GM04503 (cell line): ENCODE results near the gene FPGS.
"Not testable (repeated sequence)": the region's sequence is repeated elsewhere in the genome, so short reads cannot be mapped to it uniquely, and the experiment has no call there.

Experiments
- DNase-seq: peaks from one replicate; pipeline ENCODE4 v3.0.0-alpha.2; 2012; ENCODE audit warnings: low read depth

Gene FPGS

DNA sequence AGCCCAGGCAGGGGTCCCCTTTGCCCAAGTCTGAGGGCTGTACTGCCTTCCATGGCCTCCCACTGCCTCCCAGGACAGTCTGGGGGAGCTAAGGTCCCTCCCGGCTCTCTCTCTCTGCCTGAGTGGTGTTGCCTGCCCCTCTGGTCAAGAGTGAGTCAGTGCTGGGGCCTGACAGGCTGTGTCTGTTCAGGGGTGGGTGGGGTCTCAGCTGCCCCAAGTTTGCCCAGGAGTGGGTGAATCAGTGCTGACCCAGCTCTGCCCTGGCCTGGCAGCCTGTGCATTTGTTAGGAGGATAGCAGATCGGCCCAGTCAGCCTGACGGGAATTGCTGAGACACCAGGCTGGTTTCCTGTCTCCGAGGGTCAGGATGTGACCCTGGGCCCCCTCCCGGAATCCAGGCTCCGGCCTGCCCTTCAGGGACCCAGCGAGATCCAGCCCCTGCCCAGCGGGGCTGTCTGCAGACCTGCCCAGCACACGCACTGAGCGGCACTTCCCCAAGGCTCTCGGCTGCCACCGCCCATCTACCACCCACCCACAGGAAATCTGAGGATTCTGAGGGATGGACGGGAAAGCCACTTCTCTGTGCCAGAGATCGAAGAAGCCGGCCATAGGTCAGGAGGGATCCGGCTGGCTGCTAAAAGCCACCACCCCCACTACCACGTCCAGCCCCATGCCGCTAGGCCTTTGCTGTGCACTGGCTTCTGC, 35.8 kb downstream of the FPGS start:
- peak; percentile 94 for DNase-seq

DNA sequence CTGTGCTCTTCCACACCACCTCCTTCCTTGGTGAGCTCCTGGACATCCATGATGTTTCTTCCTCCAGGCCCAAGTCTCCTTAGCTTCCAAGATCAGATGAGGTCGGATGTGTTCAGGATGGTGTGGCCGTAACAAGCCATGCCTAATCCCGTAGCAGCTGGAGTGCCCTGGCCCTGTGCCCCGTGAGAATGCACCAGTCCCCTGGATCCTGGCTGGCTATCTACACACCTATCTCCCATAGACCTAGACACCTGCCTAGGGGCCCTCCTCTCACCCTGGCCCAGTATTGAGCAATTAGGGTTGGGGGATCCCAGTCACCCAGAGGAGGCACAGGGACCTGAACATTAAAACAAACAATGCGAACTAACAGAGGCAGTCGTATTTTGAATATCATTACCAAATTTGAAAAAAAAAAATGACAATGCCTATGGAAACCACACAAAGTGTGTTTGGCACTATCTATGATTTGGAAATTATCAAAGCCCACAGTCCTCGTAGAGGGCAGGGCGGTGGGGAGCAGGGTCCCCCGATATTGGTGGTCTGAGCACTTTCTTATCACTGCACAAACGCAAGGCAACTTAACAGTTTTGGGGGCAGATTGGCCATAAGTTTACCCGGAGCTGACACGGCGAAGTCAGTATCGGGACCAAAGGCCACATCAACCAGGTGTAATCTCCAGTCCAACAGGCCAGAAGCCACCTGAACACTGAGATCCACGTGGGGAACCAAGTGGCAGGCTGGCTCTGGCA, 38.6 kb downstream of the FPGS start:
- no peak for DNase-seq

DNA sequence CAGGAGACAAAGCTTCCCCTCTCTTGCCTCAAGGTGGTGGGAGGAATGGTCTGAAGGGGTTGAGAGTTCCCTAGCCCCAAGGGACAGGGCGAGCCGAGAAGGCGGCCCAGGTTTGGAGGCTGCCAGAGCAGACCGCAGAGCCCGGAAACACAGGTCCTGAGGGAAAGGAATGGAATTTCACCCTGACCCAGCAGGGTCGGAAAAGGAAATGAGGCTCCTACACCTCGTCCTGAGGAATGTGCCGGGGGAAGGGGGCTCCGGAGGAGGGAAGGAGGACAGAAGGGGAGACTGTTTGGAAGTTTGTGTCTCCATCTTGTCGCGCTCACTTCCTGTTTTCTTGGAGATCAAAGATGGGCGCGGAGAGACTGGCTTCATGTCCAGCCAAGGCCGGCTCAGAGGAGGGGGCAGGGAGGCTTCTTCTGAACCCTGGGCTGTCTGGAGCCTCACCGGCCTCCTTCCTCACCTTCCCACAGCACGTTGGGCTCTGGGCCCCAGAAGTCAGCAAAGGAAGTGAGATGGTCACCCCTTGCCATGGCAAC, 42.2 kb downstream of the FPGS start:
- DNase-seq, result no peak

DNA sequence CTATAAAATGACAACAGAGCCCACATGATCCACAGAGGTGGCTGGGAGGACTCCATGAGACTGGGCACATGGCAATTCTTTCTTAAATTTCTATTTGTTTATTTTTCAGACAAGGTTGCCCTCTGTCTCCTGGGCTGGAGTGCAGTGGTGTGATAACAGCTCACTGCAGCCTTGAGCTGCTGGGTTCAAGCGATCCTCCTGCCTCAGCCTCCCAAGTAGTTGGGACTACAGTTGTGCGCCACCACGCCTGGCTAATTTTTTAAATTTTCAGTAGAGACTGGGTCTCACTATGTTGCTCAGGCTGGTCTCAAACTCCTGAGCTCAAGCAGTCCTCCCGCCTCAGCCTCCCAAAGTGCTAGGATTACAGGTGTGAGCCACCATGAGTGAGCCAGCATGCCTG, 42.9 kb downstream of the FPGS start:
- DNase-seq, result not testable (repeated sequence)

DNA sequence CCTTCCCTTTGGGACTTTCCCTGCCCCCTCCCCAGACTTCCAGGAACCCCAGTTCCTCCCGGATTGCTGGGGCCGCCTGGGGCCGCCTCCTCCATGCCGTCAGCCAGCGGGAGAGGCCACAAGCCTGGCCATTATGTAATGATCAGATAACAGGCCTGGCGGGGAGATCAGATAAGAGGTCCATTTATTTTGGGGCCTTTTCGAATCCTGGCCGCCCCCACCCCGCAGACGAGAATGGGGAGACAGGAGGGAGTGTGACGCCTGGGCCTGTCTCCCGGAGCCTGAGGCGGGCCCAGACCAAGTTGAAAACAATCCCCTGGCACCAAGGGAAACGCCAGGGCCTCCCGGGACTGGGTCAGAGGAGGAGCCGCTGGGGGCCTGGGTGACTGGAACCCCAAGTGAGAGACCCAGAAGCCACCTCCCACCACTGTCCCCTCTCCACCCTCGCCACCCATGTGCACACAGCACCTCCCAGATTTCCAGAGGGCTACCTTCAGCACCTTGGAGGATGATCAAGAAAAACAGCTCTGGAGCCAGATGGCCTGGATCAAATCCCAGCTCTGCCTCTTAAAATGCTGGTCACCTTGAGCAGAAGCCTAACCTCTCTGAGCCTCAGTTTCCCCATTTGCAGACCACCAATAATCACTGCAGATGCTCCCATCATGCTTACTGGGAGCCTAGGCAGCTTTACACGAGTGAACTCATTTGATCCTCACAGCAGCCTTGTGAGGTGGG, 43.9 kb downstream of the FPGS start:
- DNase-seq, result no peak

DNA sequence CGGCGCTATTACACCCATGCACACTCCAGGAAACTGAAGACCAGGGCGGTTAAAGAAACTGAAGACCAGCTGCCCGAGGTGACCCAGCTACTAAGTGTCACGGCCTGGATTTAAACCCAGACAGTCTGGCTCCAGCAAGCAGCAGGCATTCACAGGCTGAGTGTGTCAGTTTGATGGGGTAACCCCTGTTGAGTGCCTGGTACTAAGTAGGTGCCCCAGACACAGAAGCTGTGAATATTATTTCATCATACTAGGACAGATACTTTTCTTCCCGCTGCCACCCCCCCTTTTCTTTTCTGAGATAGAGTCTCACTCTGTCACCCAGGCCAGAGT, 44.5 kb downstream of the FPGS start:
- DNase-seq, result no peak

DNA sequence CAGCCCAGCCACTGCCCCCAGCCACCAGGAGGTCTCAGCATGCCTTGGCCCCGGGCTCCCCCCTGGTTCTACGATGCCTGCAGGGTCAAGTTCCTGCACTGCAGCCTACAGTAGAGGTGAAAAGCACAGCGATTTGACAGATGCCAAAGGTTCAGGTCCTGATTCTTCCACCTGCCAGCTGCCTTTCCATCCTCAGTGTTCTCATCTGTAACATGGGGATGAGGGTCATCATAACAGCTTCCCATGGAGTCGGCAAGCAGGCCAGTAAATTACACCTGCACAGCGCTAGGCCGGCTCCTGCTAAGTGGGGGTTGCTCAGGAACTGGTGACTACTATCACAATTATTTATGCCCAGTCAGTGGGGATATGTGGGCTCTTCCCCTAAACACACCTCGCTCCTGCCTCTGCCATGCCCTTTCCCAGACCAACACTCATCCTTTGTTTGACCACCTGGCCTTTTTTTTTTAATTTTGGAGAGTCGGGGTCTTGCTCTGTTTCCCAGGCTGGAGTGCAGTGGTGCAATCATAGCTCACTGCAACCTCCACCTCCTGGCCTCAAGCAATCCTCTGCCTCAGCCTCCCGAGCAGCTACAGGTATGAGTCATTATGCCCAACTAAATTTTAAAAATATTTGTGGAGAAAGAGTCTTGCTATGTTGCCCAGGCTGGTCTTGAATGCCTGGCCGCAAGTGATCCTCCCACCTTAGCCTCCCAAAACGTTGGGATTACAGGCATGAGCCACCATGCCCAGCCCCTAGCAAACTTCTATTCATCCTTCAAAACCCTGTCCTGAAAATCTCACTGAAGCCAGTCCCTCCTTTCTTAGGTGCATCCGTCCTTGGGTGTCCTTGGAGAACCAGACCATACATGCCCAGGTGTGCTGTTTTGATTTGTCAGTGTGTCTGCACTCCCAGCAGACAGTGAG, 45.4 kb downstream of the FPGS start:
- no peak for DNase-seq

DNA sequence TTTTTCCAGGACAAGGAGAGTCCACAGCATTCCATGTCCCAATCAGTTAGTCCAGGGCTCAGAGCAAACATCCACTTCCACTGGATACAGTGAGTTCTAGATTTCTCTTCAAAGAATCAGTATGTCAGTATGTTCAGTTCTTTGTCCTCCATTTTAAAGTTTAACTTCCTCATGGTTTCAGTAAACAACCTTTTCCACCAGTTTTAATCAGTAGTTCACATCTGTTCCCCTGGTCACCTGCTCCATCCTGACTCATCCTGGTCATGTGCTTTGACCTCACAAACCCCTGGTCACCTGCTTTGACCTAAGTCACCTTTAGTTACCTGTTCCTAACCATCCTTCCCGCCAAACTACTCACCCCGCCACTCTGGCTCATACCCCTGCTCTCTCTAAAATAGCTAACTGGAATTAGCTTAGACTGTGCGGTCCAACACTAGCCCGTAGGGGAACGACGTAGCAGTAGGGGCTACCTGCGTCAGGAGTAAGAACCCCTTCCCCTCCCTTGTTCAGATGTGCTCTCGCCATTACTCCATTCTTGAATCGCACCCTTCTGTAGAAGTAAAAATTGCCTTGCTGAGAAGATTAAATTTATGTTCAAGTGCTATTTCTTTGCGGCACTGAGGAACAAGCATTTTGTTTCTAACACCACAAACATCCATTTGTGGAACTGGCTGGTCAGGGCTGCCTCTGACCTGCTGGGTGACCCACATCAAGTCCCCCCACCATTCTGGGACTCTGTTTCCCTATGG, 46.2 kb downstream of the FPGS start:
- DNase-seq, result no peak

DNA sequence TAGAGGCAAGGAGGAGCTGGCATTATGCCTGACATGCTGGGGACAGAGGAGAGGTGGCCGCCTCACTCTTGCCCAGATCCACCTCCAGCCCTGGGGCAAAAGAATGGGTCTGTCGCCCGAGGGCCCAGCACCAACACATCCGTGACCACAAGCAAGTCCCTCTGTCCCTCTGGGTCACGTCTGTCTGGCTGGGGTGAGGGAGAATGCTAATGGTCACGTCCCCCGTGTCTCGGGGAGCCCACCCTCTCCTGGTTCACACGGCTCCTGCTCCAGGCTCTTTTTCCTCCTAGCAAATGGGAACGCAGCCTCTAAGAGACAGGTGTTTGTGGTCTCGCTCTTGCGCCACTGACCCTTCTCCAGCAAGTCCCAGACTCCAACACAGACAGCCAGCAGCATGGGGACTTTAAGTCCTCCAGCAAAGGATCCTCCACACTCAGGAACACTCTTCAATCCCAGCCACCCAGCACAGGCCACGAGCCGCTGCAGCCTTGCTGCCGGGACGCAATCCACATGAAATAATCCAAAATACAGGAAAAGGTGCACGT, 47.7 kb downstream of the FPGS start:
- DNase-seq, result no peak

DNA sequence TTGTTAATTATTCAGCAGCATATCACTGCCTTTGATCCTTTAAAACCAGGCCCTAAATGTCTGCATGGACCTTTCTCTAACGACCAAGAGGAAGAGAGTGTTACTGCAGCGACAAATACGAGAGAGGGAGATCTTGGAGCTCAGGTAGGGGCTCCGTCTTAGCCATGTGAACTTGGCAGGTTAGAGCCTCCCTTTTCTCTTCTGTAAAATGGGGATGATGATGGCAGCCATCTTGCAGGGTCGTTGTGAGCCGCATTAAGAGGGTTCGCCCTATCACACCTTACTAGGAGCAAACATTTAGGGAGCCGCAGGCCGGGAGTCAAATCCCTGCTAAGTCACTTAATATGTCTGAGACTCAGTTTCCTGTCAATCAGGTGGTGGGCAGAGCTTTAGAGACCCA, 50.1 kb downstream of the FPGS start:
- DNase-seq, result no peak

DNA sequence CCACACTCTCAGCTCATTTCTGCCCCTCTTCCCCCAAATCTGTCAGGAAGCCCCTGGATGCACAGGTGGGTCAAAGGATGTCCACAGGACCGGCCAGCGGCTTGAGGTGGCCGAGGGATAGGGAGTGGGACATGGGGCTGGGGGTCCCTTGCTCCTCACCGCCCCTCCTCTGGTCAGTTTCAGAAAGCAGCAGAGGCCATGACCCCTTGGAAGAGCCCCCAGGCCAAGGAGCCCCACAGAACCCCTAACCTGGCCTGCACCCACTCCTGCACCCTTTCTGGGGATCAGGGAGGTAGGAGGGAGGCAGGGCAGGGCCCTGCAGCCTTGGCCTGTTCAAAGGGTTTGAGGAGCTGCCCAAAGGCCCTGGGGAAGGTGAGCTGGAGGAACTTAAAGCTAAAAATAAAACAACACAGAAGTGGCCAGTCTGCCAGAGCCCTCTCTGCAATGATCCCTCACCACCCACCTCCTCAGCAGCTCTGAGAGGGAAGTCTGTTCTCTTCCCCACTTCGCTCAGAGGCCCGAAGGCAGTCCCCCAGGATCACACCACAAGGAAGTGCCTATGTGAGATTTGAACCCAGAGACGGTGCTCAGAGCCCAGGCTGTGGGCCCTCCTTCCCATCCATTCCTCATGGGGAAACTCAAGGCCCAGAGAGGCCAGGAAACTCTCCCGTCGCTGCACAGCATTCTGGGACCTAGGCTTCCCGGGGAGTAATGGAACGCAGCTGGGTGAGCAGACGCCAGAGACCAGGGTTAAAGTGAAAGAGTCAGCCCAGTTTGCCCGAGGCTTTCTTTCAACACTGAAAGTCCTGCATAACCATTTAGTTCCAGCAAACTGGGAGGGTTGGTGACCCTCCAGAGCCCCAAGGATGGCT, 50.9 kb downstream of the FPGS start:
- no peak for DNase-seq

DNA sequence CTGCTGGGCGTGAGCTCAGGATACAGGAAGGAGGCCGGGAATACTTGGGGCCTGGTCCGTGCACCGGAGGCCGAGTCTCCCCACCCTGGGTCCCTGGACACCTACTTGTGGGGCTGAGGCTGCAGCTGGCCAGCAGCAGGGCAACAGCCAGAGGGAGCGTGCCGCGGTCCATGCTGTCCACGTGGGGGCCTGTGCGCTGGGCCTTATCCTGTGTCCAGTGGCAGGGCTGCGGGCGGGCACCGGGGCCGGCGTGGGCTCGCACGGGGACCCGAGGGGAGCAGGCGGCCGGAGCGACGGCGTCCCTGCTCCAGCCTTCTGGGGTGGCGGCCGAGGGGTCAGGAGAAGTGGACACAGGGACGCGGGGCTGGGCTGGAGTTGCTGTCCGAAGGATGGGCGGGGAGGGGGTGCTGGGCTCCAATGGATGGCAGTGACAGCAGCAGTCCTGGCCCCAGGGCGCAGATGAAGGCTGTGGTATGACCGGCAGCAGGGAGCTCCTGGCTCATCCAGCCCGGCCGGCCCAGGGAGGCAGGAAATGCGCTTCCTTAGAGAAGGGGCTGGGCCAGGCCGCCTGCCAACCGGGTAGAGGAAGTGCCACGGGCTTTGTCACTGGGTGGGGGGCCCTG, 51.6 kb downstream of the FPGS start, which contains the start of gene ENG:
ENG (minus strand) TSS at position 475 of the 623 bp plus-strand sequence; CDS start at position 172, 303 bp downstream.
- no peak for DNase-seq

DNA sequence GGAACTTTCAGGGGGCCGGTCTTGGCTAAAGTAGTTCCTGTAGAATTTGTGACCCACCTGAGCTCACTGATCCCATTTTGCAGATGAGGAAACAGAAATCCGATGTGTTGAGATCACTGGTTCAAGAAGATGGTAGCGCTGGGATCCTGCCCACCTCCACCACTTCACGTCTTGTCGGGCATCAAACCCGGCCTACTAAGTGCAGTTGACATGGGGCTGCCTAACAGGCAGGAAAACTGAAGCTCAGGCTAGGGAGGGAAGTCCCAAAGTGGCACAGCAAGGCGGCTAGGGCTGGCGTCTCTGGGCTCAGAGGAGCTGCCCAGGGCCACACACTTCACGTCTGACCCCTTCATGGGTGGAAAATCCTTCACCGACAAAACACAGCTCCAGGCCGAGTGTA, 52.3 kb downstream of the FPGS start:
- no peak for DNase-seq

DNA sequence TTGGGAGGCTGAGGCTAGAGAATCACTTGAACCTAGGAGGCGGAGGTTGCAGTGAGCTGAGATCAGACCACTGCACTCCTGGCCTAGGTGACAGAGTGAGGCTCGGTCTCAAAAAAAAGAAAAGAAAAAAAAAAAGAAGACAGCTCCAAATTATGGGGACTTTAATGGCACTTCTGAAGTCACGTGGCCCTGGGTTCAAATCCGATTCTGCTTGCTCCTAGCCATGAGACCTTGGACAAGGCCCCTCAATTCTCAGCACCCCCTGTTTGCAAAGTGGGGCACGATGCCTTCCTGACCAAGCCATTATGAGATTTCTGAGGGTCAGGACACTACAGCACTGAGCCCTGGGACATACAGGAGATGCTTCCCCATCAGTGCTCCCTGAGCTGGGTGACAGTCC, 52.8 kb downstream of the FPGS start:
- DNase-seq, result no peak

DNA sequence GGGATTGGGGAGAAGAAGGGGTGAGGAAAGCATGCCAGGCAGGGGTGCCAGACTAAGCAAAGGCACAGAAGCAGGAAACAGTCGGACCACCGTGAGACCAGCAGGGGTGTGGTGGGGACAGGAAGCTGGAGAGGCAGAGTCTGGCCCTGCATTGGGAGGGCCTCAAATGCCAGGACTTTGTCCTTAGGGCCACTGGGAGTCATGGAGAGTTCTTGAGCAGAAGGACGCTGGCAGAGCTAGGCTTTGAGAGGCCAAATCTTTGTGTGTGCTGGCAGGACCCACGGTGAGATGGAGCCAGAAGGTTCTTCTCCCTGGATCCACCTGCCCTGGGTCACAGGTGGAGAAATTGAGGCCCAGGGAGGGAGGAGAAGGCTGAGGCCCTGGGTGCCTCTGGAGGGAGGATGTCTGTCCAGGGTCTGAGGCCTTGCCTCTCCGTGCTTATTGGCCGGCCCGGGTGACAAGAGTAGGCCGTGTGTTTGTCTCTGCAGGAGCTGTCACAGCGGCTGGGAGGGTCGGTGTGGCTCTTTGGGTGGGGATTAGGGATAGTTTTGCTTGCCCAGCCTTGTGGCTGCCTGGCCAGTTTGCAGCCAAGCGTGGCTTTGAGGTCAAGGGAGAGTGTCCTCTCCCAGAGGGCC, 53.5 kb downstream of the FPGS start:
- no peak for DNase-seq

DNA sequence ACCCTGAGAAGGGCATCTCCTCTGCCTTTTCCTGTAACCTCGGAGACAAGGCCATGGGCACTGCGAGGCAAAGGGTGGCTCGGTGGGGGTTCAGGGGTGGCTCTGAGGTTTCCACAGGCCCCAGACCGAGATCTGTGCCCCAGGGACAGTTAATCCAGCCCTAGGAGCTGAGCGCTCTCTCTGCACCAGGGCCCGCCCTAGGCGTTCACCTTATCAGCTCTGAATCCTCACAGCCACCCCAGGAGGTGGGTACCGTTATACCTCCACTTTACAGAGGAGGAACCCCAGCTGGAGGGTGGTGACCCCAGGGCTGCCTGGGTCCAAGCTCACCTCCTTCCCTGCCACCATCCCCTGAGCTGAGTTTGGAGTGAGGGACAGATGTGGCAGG, 54.0 kb downstream of the FPGS start:
- no peak for DNase-seq

DNA sequence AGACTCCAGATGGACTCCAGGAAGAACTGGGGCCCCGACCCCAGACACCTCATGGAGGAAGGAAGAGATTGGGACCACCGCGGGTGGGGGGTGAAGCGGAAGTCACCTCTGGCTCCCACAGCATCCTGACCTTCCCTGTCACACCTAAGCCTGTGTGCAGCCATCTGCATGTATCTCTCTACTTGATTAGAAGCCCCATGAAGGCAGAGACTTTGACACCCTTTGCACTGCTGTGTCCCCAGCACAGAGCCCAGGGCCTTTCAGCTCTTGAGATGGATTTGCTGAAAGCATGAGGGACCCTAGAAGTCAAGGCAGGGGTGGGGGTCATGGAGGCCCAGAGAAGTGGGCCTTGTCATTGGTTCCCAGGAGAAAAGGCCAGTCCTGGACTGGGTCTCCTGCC, 54.6 kb downstream of the FPGS start:
- no peak for DNase-seq

DNA sequence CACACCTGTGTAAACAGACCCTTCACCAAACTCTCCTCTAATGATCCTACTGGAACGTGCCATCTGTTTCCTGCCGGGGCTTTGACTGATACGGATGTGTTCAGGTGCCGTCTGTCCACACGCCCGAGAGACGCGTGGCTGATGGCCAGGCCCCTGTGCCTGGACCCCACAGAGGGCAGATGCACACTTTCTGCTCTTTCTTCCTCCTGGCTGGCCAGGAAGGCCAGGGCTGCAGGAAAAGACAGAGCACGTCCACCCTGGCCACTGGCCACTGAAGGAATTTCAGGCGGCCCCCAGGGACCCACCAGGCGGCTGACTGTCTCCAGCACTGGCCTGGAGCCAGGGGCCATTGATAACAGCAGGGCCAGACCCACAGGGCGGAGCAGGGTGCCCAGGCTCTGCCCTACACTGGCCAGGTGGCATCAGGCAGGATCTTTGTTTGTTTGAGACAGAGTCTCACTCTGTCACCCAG, 55.4 kb downstream of the FPGS start:
- DNase-seq, result no peak

DNA sequence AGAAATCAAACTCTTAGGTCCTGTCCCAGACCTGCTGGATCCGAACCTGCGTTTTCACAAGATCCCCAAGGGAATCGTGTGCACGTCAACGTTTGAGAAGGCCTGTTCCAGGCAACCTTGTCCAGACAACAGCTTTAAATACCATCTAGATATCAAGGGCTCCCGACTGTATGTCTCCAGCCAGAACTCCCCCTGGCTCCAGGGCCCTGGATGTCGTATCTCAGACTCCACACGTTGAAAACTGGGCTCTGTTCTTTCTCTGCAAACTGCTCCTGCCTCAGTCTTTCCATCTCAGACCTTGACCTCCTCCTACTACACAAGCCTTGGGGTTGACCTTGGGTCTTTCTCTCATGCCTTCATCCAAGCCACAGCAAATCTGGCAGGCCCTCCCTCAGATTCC, 57.6 kb downstream of the FPGS start:
- DNase-seq, result no peak
